Body of pancreas (tissue), 4 donors: Measurements from ENCODE around the gene USP17L18.
"Not testable (repeated sequence)": the region's sequence is repeated elsewhere in the genome, so short reads cannot be mapped to it uniquely, and the experiment has no call there.

Experiments
- CTCF ChIP-seq, 7 experiments: fragments of 450-650 bp in 4 of 7; fragments of 200-600 bp in 3 of 7; sonication (generic) in 3 of 7; IDR thresholded peaks; one replicate each; pipeline ENCODE4 v1.5.1; 2016 to 2019; ENCODE audit warnings: antibody characterized with exemption in 7 of 7
- POLR2A ChIP-seq, 3 donors: fragments of 450-650 bp; IDR thresholded peaks; one replicate each; pipeline ENCODE4 v1.6.1; 2016; ENCODE audit warnings: antibody characterized with exemption in 3 of 3, mild to moderate bottlenecking in 2 of 3

DNA sequence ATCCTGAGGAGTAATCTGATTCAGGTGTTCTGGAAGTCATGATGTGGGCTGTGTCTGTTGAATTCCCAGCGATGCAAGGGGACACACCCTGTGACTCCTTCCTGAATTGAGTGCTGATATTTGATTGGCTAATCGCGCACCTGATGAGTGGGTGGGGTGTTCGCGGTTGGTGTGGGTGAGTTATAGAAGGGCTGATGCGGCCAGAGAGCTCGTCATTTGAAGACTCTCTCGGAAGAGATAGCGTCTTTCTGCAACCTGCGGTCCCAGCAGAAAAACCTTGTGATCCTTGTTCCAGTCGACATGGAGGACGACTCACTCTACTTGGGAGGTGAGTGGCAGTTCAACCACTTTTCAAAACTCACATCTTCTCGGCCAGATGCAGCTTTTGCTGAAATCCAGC is 38.1 kb upstream of the USP17L18 start, which contains the start of gene USP17L10:
- not testable (repeated sequence) for TF ChIP-seq CTCF, POLR2A (IDR thresholded peaks at IDR 0.05)
